Astrocyte (in vitro differentiated cells and primary cell): ENCODE measurements around the gene TMC8. TPM values are rescaled to one million over a fixed set of nuclear protein-coding genes. Genes with fewer than 3 reads are reported as not detected.

ENCODE experiments used
- DNase-seq: peaks from one replicate; pipeline ENCODE4 v3.0.0-alpha.2; 2010; ENCODE audit warnings: low read depth
- FAIRE-seq: peaks from 2 replicates; lab custom pipeline; 2011; peaks lifted over from hg19 to GRCh38; lab: Jason Lieb, UNC
- H2AFZ ChIP-seq: 2 replicates; pipeline ENCODE4 v1.6.0; 2012; ENCODE audit warnings: low read depth, low read length, inconsistent platforms
- H3K27ac ChIP-seq: 2 replicates; pipeline ENCODE4 v1.5.1; 2011; ENCODE audit warnings: low read depth, low read length, inconsistent platforms
- H3K27me3 ChIP-seq: 2 replicates; pipeline ENCODE4 v1.6.0; 2011; ENCODE audit warnings: low read length, inconsistent platforms; ENCODE audit not compliant: insufficient read depth
- H3K36me3 ChIP-seq: 2 replicates; pipeline ENCODE4 v1.5.1; 2011; ENCODE audit warnings: low read length, inconsistent platforms; ENCODE audit not compliant: insufficient read depth
- H3K4me1 ChIP-seq: 2 replicates; pipeline ENCODE4 v1.5.1; 2011; ENCODE audit warnings: low read length, inconsistent platforms; ENCODE audit not compliant: insufficient read depth
- H3K4me2 ChIP-seq: 2 replicates; pipeline ENCODE4 v1.6.0; 2012; ENCODE audit warnings: low read length, inconsistent platforms
- H3K4me3 ChIP-seq: 2 replicates; pipeline ENCODE4 v1.5.1; 2011; ENCODE audit warnings: low read depth, mild to moderate bottlenecking, low read length, inconsistent platforms; ENCODE audit not compliant: insufficient read depth
- H3K79me2 ChIP-seq: 2 replicates; pipeline ENCODE4 v1.6.0; 2012; ENCODE audit warnings: mild to moderate bottlenecking, low read length, inconsistent platforms; ENCODE audit not compliant: insufficient read depth
- H3K9ac ChIP-seq: 2 replicates; pipeline ENCODE4 v1.6.0; 2012; ENCODE audit warnings: mild to moderate bottlenecking, low read length, inconsistent platforms
- H3K9me3 ChIP-seq: 2 replicates; pipeline ENCODE4 v1.5.1; 2012; ENCODE audit warnings: low read depth, mild to moderate bottlenecking, low read length, inconsistent platforms; ENCODE audit not compliant: insufficient read depth
- H4K20me1 ChIP-seq: 2 replicates; pipeline ENCODE4 v1.6.0; 2012; ENCODE audit warnings: low read length, inconsistent platforms; ENCODE audit not compliant: insufficient read depth
- H3K27ac Mint-ChIP-seq: one replicate; pipeline ENCODE4 v1.8.0; 2021; ENCODE audit warnings: mild to moderate bottlenecking, mixed read lengths; ENCODE audit not compliant: unreplicated experiment
- H3K27me3 Mint-ChIP-seq: one replicate; pipeline ENCODE4 v1.8.0; 2021; ENCODE audit warnings: low read depth, mixed read lengths; ENCODE audit not compliant: unreplicated experiment
- H3K36me3 Mint-ChIP-seq: one replicate; pipeline ENCODE4 v1.8.0; 2021; ENCODE audit warnings: low read depth, mixed read lengths; ENCODE audit not compliant: unreplicated experiment
- H3K4me1 Mint-ChIP-seq: one replicate; pipeline ENCODE4 v1.8.0; 2021; ENCODE audit warnings: low read depth, mixed read lengths; ENCODE audit not compliant: unreplicated experiment
- H3K4me3 Mint-ChIP-seq: one replicate; pipeline ENCODE4 v1.8.0; 2021; ENCODE audit warnings: mild to moderate bottlenecking, moderate library complexity, mixed read lengths; ENCODE audit not compliant: unreplicated experiment
- H3K9me3 Mint-ChIP-seq: one replicate; pipeline ENCODE4 v1.8.0; 2021; ENCODE audit warnings: mild to moderate bottlenecking, mixed read lengths; ENCODE audit not compliant: unreplicated experiment
- CTCF ChIP-seq: IDR thresholded peaks from 2 replicates; pipeline ENCODE4 v1.5.1; 2011; ENCODE audit warnings: low read depth, mild to moderate bottlenecking, inconsistent platforms, low read length, moderate library complexity; ENCODE audit not compliant: insufficient read depth
- EZH2 ChIP-seq: IDR thresholded peaks from 2 replicates; pipeline ENCODE4 v1.6.1; 2012; ENCODE audit warnings: mild to moderate bottlenecking, low read length, inconsistent platforms; ENCODE audit not compliant: insufficient read depth
- total RNA-seq: library from RNA; stranded (reverse); gene quantifications from 2 replicates; pipeline ENCODE4 v1.2.1, GENCODE V29; 2021

The TMC8 gene
- total RNA-seq, 1 donor from 2014 or later, result 0.27 TPM

GRCh38 chr17:78132767-78133178 is 2.2 kb downstream of the TMC8 start:
- Histone ChIP-seq H3K27me3 (peaks cover 10% of the 10 kb centered on the region), H3K27ac (no peak overlapping the region), H3K36me3 (no peaks in the 10 kb centered on the region), H4K20me1 (no peaks in the 10 kb centered on the region), H3K4me1 (peaks cover 8% of the 10 kb centered on the region), H3K4me2 (no peak overlapping the region), H3K79me2 (no peaks in the 10 kb centered on the region), H3K4me3 (no peak overlapping the region), H3K9me3 (no peaks in the 10 kb centered on the region), H2AFZ (no peak overlapping the region), H3K9ac (no peak overlapping the region)
- H3K27me3 Mint-ChIP-seq, result peaks cover 22% of the 10 kb centered on the region
- DNase-seq (no peak), FAIRE-seq (no peak)
- H3K36me3 Mint-ChIP-seq, result no peaks in the 10 kb centered on the region
- H3K4me3 Mint-ChIP-seq, result no peak overlapping the region
- H3K27ac Mint-ChIP-seq, result no peak overlapping the region
- TF ChIP-seq CTCF (no peak), EZH2 (no peak)
- no peaks in the 10 kb centered on the region for H3K9me3 Mint-ChIP-seq
- peaks cover 2% of the 10 kb centered on the region for H3K4me1 Mint-ChIP-seq

DNA sequence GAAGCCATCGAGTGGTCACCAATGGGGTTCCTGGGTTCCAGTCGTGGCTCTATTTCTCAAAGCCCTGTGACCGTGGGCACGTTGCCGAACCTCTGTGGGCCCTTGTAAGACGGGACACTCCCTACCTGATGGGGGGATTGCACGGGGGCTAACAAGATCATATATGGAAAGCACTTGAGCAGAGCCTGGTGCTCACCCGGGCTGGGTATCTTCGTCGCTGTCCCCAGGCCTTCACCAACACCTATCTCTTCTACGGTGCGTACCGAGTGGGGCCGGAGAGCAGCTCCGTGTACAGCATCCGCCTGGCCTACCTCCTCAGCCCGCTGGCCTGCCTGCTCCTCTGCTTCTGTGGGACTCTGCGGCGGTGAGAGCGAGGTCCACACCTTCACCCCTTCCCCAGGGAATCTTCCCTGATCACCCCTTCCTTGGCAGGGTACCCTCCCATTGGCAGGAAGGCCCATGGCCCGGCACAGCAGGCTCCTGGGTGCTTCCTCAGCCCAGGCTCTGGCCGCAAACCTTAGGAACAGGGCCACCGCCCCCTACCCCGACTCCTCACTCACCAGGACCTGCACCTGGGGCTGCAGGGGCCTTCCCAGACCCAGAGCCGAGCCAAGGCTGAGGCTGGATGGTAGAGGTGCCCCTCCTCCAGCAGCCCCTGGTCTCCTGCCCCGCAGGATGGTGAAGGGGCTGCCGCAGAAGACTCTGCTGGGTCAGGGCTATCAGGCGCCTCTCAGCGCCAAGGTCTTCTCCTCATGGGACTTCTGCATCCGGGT is 2.8 kb downstream of the TMC8 start:
- no peak for DNase-seq
- H3K27me3 Mint-ChIP-seq, result peaks cover 22% of the 10 kb centered on the region
- no peaks in the 10 kb centered on the region for H3K9me3 ChIP-seq
- no peak overlapping the region for H3K4me3 ChIP-seq
- no peak overlapping the region for H3K4me3 Mint-ChIP-seq
- H2AFZ ChIP-seq, result no peak overlapping the region
- H3K27me3 ChIP-seq, result peaks cover 9% of the 10 kb centered on the region
- peaks cover 7% of the 10 kb centered on the region for H3K4me1 ChIP-seq
- no peak for FAIRE-seq
- H3K36me3 ChIP-seq, result no peaks in the 10 kb centered on the region
- no peak overlapping the region for H3K27ac ChIP-seq
- no peaks in the 10 kb centered on the region for H3K36me3 Mint-ChIP-seq
- no peaks in the 10 kb centered on the region for H4K20me1 ChIP-seq
- H3K27ac Mint-ChIP-seq, result no peak overlapping the region
- TF ChIP-seq EZH2 (no peak), CTCF (no peak)
- no peak overlapping the region for H3K9ac ChIP-seq
- no peaks in the 10 kb centered on the region for H3K79me2 ChIP-seq
- H3K4me1 Mint-ChIP-seq, result peaks cover 2% of the 10 kb centered on the region
- H3K9me3 Mint-ChIP-seq, result no peaks in the 10 kb centered on the region
- no peak overlapping the region for H3K4me2 ChIP-seq
